Measurements from ENCODE around the gene PSG1.
"Not testable (repeated sequence)": the region's sequence is repeated elsewhere in the genome, so short reads cannot be mapped to it uniquely, and the experiment has no call there.

The PSG1 gene

DNA sequence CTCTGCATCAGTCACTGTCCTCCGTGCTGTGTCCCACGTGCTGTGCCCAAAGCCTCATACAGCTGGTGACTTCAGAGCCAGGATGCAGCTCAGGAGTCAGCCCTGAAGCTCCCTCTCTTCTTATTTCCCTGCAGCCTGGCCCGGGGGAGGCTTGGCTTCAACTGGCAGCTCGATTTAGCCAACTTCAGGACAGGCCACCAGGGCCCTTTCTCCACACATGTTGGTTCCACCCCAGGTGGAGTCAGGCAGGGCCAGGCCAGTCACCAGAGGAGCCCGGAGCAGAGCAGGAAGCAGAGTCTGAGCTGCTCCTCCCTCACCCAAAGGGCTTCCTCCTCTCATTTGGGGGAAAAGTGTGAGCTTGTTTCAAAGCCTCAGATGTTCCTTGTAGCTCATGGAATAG is 26.6 kb upstream of the PSG1 start:
- not testable (repeated sequence) for DNase-seq (ENCODE audit: low spot score in 2 of 2); H3K36me3 Mint-ChIP-seq (ENCODE audit: insufficient read depth); H3K4me3 Mint-ChIP-seq; H3K4me1 Mint-ChIP-seq; H3K27ac Mint-ChIP-seq (ENCODE audit: low read depth); ATAC-seq (replicated peaks; ENCODE audit: extremely low read depth, poor library complexity, severe bottlenecking); H3K9me3 Mint-ChIP-seq
- peaks cover 56% of the 10 kb centered on the region for H3K27me3 Mint-ChIP-seq

DNA sequence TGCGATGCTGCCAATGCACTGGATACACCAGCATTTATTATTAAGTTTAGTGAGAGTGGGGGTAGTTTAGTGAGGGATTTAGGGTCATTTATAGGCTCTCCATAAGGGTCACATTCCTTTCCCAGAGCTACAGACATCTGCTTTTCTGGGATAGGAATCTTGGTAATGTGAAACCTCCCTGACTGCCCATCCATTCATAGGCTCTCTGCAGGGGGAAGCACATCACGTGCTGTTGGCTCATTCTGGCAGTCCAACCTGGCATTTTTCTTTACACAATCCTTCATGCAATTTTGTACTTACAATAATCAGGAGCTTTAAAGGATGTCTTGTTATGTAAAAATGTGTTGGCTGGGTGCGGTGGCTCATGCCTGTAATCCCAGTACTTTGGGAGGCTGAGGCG is 21.0 kb upstream of the PSG1 start:
- not testable (repeated sequence) for ATAC-seq (replicated peaks; ENCODE audit: extremely low read depth, poor library complexity, severe bottlenecking); H3K4me3 Mint-ChIP-seq; H3K36me3 Mint-ChIP-seq (ENCODE audit: insufficient read depth); DNase-seq (ENCODE audit: low spot score in 2 of 2); H3K4me1 Mint-ChIP-seq; H3K27ac Mint-ChIP-seq (ENCODE audit: low read depth); H3K9me3 Mint-ChIP-seq
- H3K27me3 Mint-ChIP-seq = peaks cover 70% of the 10 kb centered on the region

DNA sequence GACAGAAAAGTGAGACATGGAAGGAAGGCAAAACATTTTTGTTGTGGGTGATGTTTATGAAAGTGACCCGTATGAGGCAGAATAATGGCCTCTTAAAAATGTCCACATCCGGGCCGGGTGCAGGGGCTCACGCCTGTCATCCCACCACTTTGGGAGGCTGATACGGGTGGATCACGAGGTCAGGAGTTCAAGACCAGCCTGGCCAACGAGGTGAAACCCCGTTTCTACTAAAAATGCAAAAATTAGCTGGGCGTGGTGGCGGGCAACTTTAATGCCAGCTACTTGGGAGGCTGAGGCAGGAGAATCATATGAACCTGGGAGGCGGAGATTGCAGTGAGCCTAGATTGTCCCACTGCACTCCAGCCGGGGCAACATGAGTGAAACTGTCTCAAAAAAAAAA is 20.2 kb upstream of the PSG1 start:
- not testable (repeated sequence) for ATAC-seq (replicated peaks; ENCODE audit: extremely low read depth, poor library complexity, severe bottlenecking); H3K4me1 Mint-ChIP-seq; H3K36me3 Mint-ChIP-seq (ENCODE audit: insufficient read depth); H3K4me3 Mint-ChIP-seq; H3K27ac Mint-ChIP-seq (ENCODE audit: low read depth); DNase-seq (ENCODE audit: low spot score in 2 of 2); H3K9me3 Mint-ChIP-seq
- H3K27me3 Mint-ChIP-seq = peaks cover 70% of the 10 kb centered on the region

DNA sequence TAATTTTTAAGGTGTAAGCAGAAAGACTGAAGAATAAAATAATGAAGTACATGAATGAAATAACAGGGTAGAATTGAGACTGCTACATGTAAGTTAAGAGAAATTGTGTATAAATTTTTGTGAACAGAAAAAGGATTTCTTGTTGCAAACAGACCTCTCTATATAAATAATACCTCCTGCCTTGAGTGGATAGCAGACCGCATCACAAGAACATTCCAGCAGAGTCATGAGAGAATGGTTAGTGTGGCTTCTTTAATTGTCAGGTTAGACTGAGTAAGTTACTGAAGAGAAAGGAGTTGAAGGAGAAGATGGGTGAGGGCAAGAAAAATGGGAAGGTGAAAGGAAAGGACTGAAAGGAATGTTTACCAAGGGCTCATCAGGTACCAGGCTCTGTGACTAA is 19.6 kb upstream of the PSG1 start:
- H3K36me3 Mint-ChIP-seq (ENCODE audit: insufficient read depth); ATAC-seq (replicated peaks; ENCODE audit: extremely low read depth, poor library complexity, severe bottlenecking); H3K27ac Mint-ChIP-seq (ENCODE audit: low read depth); H3K4me3 Mint-ChIP-seq; DNase-seq (ENCODE audit: low spot score in 2 of 2); H3K9me3 Mint-ChIP-seq; H3K4me1 Mint-ChIP-seq: not testable (repeated sequence)
- peaks cover 70% of the 10 kb centered on the region for H3K27me3 Mint-ChIP-seq

DNA sequence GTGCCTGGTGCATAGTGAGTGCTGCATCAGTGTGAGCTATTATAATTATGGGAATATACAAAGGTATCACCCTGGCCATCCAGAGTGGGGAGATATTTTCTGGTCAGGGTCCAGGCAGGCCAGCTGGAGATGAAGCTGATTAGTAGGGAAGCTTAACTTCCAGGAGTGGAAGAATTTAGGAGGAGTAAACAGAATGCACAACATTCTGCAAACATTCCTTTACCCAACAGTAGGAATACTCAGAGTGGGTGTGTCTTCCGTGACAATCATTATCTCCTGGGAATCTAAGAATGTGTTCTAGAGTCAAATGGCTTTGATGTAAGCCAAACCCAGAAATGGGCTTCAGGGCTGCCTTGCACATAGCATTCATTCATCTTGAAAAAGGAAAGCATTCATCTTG is 19.1 kb upstream of the PSG1 start:
- not testable (repeated sequence) for ATAC-seq (replicated peaks; ENCODE audit: extremely low read depth, poor library complexity, severe bottlenecking); H3K4me1 Mint-ChIP-seq; H3K27ac Mint-ChIP-seq (ENCODE audit: low read depth); DNase-seq (ENCODE audit: low spot score in 2 of 2); H3K4me3 Mint-ChIP-seq; H3K36me3 Mint-ChIP-seq (ENCODE audit: insufficient read depth); H3K9me3 Mint-ChIP-seq
- H3K27me3 Mint-ChIP-seq = peaks cover 69% of the 10 kb centered on the region

DNA sequence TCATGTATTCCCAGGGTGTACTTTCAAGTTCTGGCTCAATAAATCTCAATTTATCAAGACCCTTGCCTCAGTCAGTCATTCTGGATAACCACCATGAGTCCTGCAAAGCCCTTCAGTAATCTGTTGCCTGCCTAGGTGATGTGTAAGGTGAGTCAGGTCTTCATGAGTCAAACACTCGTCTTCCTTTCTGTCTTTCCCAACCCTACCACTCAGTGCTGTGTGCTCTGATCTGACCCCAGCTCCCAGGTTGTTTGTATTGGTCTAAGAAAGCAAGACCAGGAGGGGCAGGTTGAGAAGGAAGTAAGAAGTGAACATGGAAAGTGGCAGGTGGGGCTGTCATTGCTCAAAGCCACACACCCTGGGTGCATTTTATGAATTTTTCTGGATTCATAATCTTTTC is 18.2 kb upstream of the PSG1 start:
- H3K9me3 Mint-ChIP-seq; DNase-seq (ENCODE audit: low spot score in 2 of 2); H3K4me1 Mint-ChIP-seq; H3K27ac Mint-ChIP-seq (ENCODE audit: low read depth); H3K36me3 Mint-ChIP-seq (ENCODE audit: insufficient read depth); ATAC-seq (replicated peaks; ENCODE audit: extremely low read depth, poor library complexity, severe bottlenecking); H3K4me3 Mint-ChIP-seq: not testable (repeated sequence)
- H3K27me3 Mint-ChIP-seq = peaks cover 59% of the 10 kb centered on the region

DNA sequence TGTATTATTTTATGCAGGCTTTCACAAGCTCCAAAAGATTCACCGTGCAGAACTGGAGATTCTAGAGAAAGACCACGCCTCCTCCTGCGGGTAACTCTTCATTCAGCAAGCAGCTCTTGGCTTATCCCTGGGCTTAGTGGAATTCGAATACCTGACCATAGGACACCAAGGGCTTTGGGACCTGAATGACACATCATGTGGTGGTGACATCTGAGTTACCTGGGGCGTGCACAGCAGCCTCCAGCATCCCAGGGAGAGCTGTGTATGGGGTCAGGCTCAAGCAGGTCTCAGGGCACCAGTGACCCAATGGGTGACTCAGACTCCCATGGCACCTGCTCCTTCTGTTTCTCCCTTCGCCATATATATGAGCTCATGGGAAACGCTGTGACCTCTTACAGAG is 10.9 kb upstream of the PSG1 start:
- not testable (repeated sequence) for H3K4me1 Mint-ChIP-seq; DNase-seq (ENCODE audit: low spot score in 2 of 2); H3K4me3 Mint-ChIP-seq; H3K9me3 Mint-ChIP-seq; ATAC-seq (replicated peaks; ENCODE audit: extremely low read depth, poor library complexity, severe bottlenecking); H3K27ac Mint-ChIP-seq (ENCODE audit: low read depth); H3K36me3 Mint-ChIP-seq (ENCODE audit: insufficient read depth)
- peaks cover 36% of the 10 kb centered on the region for H3K27me3 Mint-ChIP-seq

DNA sequence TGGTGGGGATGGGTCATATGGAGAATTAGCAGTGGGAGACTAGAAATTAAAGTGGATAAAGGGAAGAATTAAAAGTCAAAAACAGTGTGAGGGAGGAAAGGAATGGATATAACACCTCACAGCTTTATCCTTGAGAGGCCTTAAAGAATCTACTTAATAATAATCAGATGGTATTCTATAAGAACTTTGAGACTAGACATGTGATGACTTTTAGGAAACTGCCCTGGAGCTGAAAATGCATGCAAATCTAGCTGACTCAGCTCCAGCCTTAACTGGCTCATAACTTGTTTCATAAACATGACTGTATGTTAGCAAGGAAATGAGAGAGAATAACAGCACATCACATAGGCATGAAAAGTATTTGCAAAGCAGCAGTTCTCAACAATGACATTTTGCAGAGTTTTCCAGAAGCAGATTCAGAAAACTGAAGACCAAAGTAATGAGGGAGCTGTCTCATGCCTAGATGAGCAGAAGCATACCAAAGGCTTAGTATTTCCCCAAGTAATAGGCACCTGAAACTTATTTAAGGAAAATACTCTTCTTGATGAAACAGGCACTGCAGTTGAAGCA is 8.4 kb upstream of the PSG1 start:
- not testable (repeated sequence) for H3K27ac Mint-ChIP-seq (ENCODE audit: low read depth); H3K36me3 Mint-ChIP-seq (ENCODE audit: insufficient read depth); DNase-seq (ENCODE audit: low spot score in 2 of 2); H3K4me1 Mint-ChIP-seq; H3K9me3 Mint-ChIP-seq; H3K4me3 Mint-ChIP-seq; ATAC-seq (replicated peaks; ENCODE audit: extremely low read depth, poor library complexity, severe bottlenecking)
- H3K27me3 Mint-ChIP-seq = peaks cover 61% of the 10 kb centered on the region

DNA sequence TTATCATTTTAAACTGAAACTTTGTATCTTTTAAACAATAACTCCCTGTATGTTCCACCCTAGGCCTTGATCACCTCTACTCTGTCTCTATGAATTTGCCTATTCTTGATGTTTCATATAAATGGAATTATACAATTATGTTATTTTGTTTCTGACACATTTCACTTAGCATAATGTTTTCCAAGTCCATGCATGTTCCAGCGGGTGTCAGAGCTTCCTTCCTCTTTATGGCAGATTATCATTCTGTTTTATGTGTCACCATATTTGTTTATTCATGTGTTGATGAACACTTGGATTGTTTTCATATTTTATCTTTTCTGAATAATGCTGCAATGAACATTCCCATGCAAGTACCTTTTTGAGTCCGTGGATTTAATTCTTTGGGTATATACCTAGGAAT is 3.2 kb upstream of the PSG1 start:
- H3K4me3 Mint-ChIP-seq; H3K27ac Mint-ChIP-seq (ENCODE audit: low read depth); DNase-seq (ENCODE audit: low spot score in 2 of 2); ATAC-seq (replicated peaks; ENCODE audit: extremely low read depth, poor library complexity, severe bottlenecking); H3K9me3 Mint-ChIP-seq; H3K36me3 Mint-ChIP-seq (ENCODE audit: insufficient read depth); H3K4me1 Mint-ChIP-seq: not testable (repeated sequence)
- H3K27me3 Mint-ChIP-seq = peaks cover 92% of the 10 kb centered on the region

DNA sequence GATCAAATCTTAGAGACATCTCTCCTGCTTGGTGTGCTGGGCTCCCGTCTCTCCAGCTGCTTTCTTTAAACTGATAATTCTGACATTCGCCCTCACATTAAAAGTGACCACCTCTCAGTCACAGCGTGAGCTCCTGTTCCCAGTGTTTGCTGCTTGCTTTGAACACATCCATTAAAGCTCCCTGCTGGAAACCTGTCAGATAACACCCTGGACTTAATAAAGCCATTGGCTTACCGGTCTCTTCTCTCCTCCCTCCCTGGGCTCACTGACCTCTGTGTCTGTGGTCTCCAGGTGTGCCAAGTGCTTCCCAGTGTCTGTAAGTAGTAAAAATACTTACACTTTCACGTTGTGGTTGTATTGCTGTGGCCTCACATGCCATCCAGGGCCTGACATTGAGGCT is 2.5 kb upstream of the PSG1 start:
- H3K4me3 Mint-ChIP-seq; H3K36me3 Mint-ChIP-seq (ENCODE audit: insufficient read depth); H3K4me1 Mint-ChIP-seq; DNase-seq (ENCODE audit: low spot score in 2 of 2); ATAC-seq (replicated peaks; ENCODE audit: extremely low read depth, poor library complexity, severe bottlenecking); H3K9me3 Mint-ChIP-seq; H3K27ac Mint-ChIP-seq (ENCODE audit: low read depth): not testable (repeated sequence)
- peaks cover 85% of the 10 kb centered on the region for H3K27me3 Mint-ChIP-seq

DNA sequence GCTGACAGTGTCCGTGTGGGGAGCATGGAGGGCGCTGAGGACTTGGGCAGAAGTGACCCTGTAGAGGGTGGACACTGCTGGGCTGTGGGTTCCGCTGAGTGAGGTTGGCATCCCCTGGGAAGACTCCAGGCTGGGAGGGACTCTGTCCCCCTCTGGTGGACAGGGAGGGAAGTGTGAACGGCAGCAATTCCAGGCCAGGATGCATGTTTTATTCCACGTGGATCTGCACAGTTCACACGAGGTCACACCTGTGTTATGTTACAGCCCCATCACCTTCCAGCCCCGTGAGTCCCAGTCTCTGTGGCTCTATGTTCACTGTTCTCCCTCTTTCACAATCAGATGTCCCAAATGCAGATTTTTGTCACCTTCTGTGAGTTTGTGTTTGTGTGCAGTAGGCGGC is 1.8 kb upstream of the PSG1 start:
- not testable (repeated sequence) for ATAC-seq (replicated peaks; ENCODE audit: extremely low read depth, poor library complexity, severe bottlenecking); H3K36me3 Mint-ChIP-seq (ENCODE audit: insufficient read depth); H3K9me3 Mint-ChIP-seq; H3K4me3 Mint-ChIP-seq; H3K4me1 Mint-ChIP-seq; DNase-seq (ENCODE audit: low spot score in 2 of 2); H3K27ac Mint-ChIP-seq (ENCODE audit: low read depth)
- H3K27me3 Mint-ChIP-seq = peaks cover 77% of the 10 kb centered on the region

DNA sequence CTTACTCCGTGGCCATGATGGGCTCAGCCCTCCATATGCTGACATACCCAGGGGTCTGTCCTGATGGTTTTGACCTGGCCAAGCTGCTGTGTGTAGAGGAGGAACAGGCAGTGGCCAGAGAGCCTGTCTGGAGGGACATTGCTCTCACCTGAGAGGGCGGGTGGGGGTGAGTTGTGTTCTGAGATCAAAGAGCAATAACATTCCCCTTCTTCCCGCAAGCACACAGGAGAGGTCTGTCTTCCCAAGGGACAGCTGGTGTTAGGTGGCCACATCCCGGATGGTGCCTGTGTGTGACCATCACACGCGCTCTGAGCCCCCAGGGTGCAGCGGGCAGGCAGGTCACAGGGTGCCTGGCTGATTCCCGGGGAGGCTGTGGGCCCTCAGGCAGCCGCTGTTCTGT is 1.1 kb upstream of the PSG1 start:
- H3K4me1 Mint-ChIP-seq; H3K27ac Mint-ChIP-seq (ENCODE audit: low read depth); H3K9me3 Mint-ChIP-seq; H3K4me3 Mint-ChIP-seq; DNase-seq (ENCODE audit: low spot score in 2 of 2); ATAC-seq (replicated peaks; ENCODE audit: extremely low read depth, poor library complexity, severe bottlenecking); H3K36me3 Mint-ChIP-seq (ENCODE audit: insufficient read depth): not testable (repeated sequence)
- H3K27me3 Mint-ChIP-seq = peaks cover 71% of the 10 kb centered on the region

DNA sequence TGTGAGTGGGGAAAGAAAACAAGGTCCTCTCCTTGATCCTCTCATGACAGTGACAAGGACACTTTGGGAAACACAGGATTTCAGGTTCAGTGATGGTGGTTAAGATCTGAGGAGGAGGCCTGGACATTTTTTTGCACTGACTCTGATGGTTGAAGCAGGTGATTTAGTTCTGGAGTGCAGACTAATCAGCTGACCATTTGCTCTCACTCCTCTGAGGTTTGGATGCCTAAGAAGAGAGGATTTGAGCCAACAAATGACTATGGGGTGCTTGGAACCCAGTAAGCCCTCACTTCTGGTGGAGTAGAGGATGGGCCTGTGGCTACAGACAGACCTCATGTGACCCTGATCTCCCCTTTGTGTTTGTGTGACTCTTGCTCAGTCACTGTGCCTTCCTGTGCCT is 2.9 kb downstream of the PSG1 start:
- not testable (repeated sequence) for H3K4me1 Mint-ChIP-seq; H3K9me3 Mint-ChIP-seq; H3K4me3 Mint-ChIP-seq; H3K27ac Mint-ChIP-seq (ENCODE audit: low read depth); DNase-seq (ENCODE audit: low spot score in 2 of 2); H3K36me3 Mint-ChIP-seq (ENCODE audit: insufficient read depth); ATAC-seq (replicated peaks; ENCODE audit: extremely low read depth, poor library complexity, severe bottlenecking)
- peaks cover 51% of the 10 kb centered on the region for H3K27me3 Mint-ChIP-seq

DNA sequence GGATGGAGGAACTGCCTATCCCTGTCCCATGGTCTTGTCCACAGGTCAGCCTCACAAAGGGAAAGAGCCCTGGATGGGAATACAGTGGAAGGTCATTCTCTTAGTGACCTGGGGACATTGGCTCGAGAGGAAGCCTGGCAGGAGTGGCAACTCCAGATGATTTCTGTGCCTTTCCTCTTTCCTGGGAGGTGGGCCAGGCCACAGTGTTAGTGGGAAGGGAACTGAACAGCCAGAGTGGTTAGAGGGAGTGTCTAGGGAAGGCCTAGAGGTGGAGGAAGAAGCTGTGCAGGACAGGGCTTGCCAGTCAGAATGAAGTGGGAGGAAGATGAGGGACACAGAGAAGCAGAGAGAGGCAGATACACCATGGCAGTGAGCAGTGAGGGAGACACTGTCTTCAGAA is 3.6 kb downstream of the PSG1 start:
- H3K27ac Mint-ChIP-seq (ENCODE audit: low read depth); H3K9me3 Mint-ChIP-seq; DNase-seq (ENCODE audit: low spot score in 2 of 2); H3K36me3 Mint-ChIP-seq (ENCODE audit: insufficient read depth); H3K4me3 Mint-ChIP-seq; H3K4me1 Mint-ChIP-seq; ATAC-seq (replicated peaks; ENCODE audit: extremely low read depth, poor library complexity, severe bottlenecking): not testable (repeated sequence)
- peaks cover 52% of the 10 kb centered on the region for H3K27me3 Mint-ChIP-seq
